GM12878 (cell line): ENCODE data around the gene PRR9.

Experiments used
- BHLHE40 ChIP-seq, 2 experiments: fragments of 450-650 bp in 1 of 2; IDR thresholded peaks; 2 replicates each; pipeline ENCODE4 v1.6.1; 2011 to 2017; ENCODE audit warnings: low read depth in 2 of 2, borderline replicate concordance in 1 of 2, improper control_type of control experiment in 1 of 2, low read length in 1 of 2, mild to moderate bottlenecking in 1 of 2
- CTCF ChIP-seq, 3 experiments: IDR thresholded peaks in 2 of 3; conservative IDR thresholded peaks in 1 of 3; 2 replicates each; pipeline ENCODE4 v1.5.1; 2011; ENCODE audit warnings: low read depth in 3 of 3, low read length in 3 of 3, mild to moderate bottlenecking in 3 of 3, control low read depth in 2 of 3, moderate library complexity in 2 of 3, inconsistent platforms in 1 of 3, mixed read lengths in 1 of 3; ENCODE audit not compliant: control insufficient read depth in 2 of 3, insufficient read depth in 1 of 3; ENCODE audit errors: extremely low read depth in 1 of 3
- JUND ChIP-seq: IDR thresholded peaks from 2 replicates; pipeline ENCODE4 v1.6.1; 2012; ENCODE audit warnings: low read depth, mild to moderate bottlenecking, low read length, improper control_type of control experiment, moderate library complexity
- POLR2A ChIP-seq: IDR thresholded peaks from 2 replicates; pipeline ENCODE4 v1.6.1; 2011; ENCODE audit warnings: low read depth, mild to moderate bottlenecking, low read length
- POLR2AphosphoS2 ChIP-seq: IDR thresholded peaks from 2 replicates; pipeline ENCODE4 v1.6.1; 2011; ENCODE audit warnings: low read depth, mild to moderate bottlenecking, low read length, improper control_type of control experiment, moderate library complexity
- RELB ChIP-seq: fragments of 450-650 bp; IDR thresholded peaks from 2 replicates; pipeline ENCODE4 v1.6.1; 2017; ENCODE audit warnings: low read depth, mild to moderate bottlenecking, moderate library complexity
- SREBF2 ChIP-seq: IDR thresholded peaks from 2 replicates; pipeline ENCODE4 v1.6.1; 2012; ENCODE audit warnings: mild to moderate bottlenecking, low read length

GRCh38 chr1:153231363-153231762 lies 14.0 kb downstream of the PRR9 start:
- TF ChIP-seq JUND (no peak), RELB (no peak), POLR2AphosphoS2 (no peak), CTCF (IDR thresholded peaks at IDR 0.05 in 2 of 3, conservative IDR thresholded peaks at IDR 0.05 in 1 of 3; ENCODE audit: control insufficient read depth in 2 of 3, extremely low read depth in 1 of 3, insufficient read depth in 1 of 3, low read depth in 3 of 3, low read length in 3 of 3) (no peak), SREBF2 (no peak), POLR2A (no peak), BHLHE40 (IDR thresholded peaks at IDR 0.05; ENCODE audit: borderline replicate concordance in 1 of 2, low read depth in 2 of 2, low read length in 1 of 2) (no peak)
